HepG2 (cell line): ENCODE measurements around the gene NPB. TPM values are rescaled to one million over a fixed set of nuclear protein-coding genes. Genes with fewer than 3 reads are reported as not detected.

Source experiments
- ARNTL ChIP-seq: sonication (generic); formaldehyde crosslinking; IDR thresholded peaks from 2 replicates; pipeline ENCODE4 v1.4.0; 2020; ENCODE audit warnings: mild to moderate bottlenecking, missing genetic modification reagents
- CEBPZ ChIP-seq: IDR thresholded peaks from 2 replicates; pipeline ENCODE4 v1.6.1; 2012; ENCODE audit warnings: low read length, improper control_type of control experiment
- CENPT ChIP-seq: sonication (generic); formaldehyde crosslinking; IDR thresholded peaks from 2 replicates; pipeline ENCODE4 v1.8.0; 2022; ENCODE audit warnings: low read depth, mild to moderate bottlenecking, moderate library complexity, missing genetic modification reagents
- CREBL2 ChIP-seq: sonication (generic); formaldehyde crosslinking; IDR thresholded peaks from 2 replicates; pipeline ENCODE4 v1.8.1; 2023; ENCODE audit warnings: missing genetic modification reagents, mild to moderate bottlenecking, borderline replicate concordance
- HINFP ChIP-seq: sonication (generic); formaldehyde crosslinking; IDR thresholded peaks from 2 replicates; pipeline ENCODE4 v1.4.0; 2020; ENCODE audit warnings: low read depth, mild to moderate bottlenecking, missing genetic modification reagents
- HNF4G ChIP-seq, 2 experiments: sonication (generic) in 1 of 2; formaldehyde crosslinking in 1 of 2; IDR thresholded peaks; 2 replicates each; pipeline versions ENCODE4 v1.4.0 to v1.6.1; 2011 to 2020; ENCODE audit warnings: borderline replicate concordance in 2 of 2, low read depth in 2 of 2, mild to moderate bottlenecking in 2 of 2, low read length in 1 of 2, missing genetic modification reagents in 1 of 2, moderate library complexity in 1 of 2
- MEIS1 ChIP-seq: sonication (generic); formaldehyde crosslinking; IDR thresholded peaks from 2 replicates; pipeline ENCODE4 v1.9.0; 2021; ENCODE audit warnings: mild to moderate bottlenecking, missing genetic modification reagents, moderate library complexity, borderline replicate concordance
- MXI1 ChIP-seq: IDR thresholded peaks from 3 replicates; pipeline ENCODE4 v1.6.1; 2012; ENCODE audit warnings: low read depth, low read length, inconsistent platforms, borderline replicate concordance
- MYC ChIP-seq: sonication (generic); formaldehyde crosslinking; IDR thresholded peaks from 2 replicates; pipeline ENCODE4 v1.9.0; 2021; ENCODE audit warnings: missing genetic modification reagents, borderline replicate concordance
- NFE2L1 ChIP-seq: sonication (generic); formaldehyde crosslinking; IDR thresholded peaks from 2 replicates; pipeline ENCODE4 v1.4.0; 2020; ENCODE audit warnings: missing genetic modification reagents, mild to moderate bottlenecking, borderline replicate concordance
- NRL ChIP-seq: sonication (generic); formaldehyde crosslinking; IDR thresholded peaks from 2 replicates; pipeline ENCODE4 v1.5.0; 2020; ENCODE audit warnings: missing genetic modification reagents, mild to moderate bottlenecking, moderate library complexity, borderline replicate concordance
- SPEN ChIP-seq: sonication (generic); formaldehyde crosslinking; IDR thresholded peaks from 2 replicates; pipeline ENCODE4 v1.5.1; 2020; ENCODE audit warnings: low read depth, mild to moderate bottlenecking, missing genetic modification reagents
- ZNF274 ChIP-seq: sonication (generic); formaldehyde crosslinking; IDR thresholded peaks from 2 replicates; pipeline ENCODE4 v1.5.1; 2020; ENCODE audit warnings: mild to moderate bottlenecking, missing genetic modification reagents
- ZNF501 ChIP-seq: sonication (generic); formaldehyde crosslinking; IDR thresholded peaks from 2 replicates; pipeline ENCODE4 v1.5.1; 2020; ENCODE audit warnings: mild to moderate bottlenecking, moderate library complexity, missing genetic modification reagents
- ZNF609 ChIP-seq: sonication (generic); formaldehyde crosslinking; IDR thresholded peaks from 2 replicates; pipeline ENCODE4 v1.4.0; 2020; ENCODE audit warnings: mild to moderate bottlenecking, missing genetic modification reagents, borderline replicate concordance
- ZNF619 ChIP-seq: sonication (generic); formaldehyde crosslinking; IDR thresholded peaks from 2 replicates; pipeline ENCODE4 v1.4.0; 2020; ENCODE audit warnings: mild to moderate bottlenecking, missing genetic modification reagents
- polyA plus RNA-seq, 8 experiments: library from polyadenylated mRNA; depleted of rRNA in 3 of 8; stranded (reverse) in 7 of 8; unstranded in 1 of 8; fragments of >200 nt; fragmentation: Illumina TruSeq in 4 of 8; extraction: Trizol in 4 of 8; gene quantifications; 2 replicates each; pipeline versions ENCODE4 v1.2.1 to v1.2.3, GENCODE V29; 2011 to 2016; ENCODE audit warnings: low read depth in 4 of 8, missing spikeins in 1 of 8, mixed read lengths in 1 of 8; ENCODE audit not compliant: insufficient read depth in 1 of 8
- total RNA-seq, 5 experiments: library from RNA; depleted of rRNA; stranded (reverse); fragments of >200 nt; fragmentation: Illumina TruSeq; extraction: Trizol; gene quantifications; 2 replicates each; pipeline ENCODE4 v1.2.3, GENCODE V29; 2016; ENCODE audit warnings: low read depth in 1 of 5

Gene NPB
- total and polyA plus RNA-seq, 2 of the 13 experiments (the other 11 are each of a cell fraction or from before 2014, with no cell fraction given), result 0.11 to 0.93 TPM

GRCh38 chr17:81924557-81925532 lies 22.8 kb downstream of the NPB start (continued):
- TF ChIP-seq MXI1, result peak; percentile 76; the same call in 1 of the 3 replicates
- TF ChIP-seq ZNF619 (CRISPR knock-in tag), result peak; percentile 40; the same call in 1 of the 2 replicates
- TF ChIP-seq ZNF501 (CRISPR knock-in tag), result 0 out of 2 replicates have a peak, but pooled peaks have one; percentile 58
- 0 out of 2 replicates have a peak, but pooled peaks have one; percentile 18 for TF ChIP-seq NFE2L1
- no peak for TF ChIP-seq ZNF274 (CRISPR knock-in tag)
- peak; percentile 64; the same call in 1 of the 2 replicates for TF ChIP-seq MEIS1 (CRISPR knock-in tag)
- TF ChIP-seq SPEN (CRISPR knock-in tag), result peak; percentile 88
- TF ChIP-seq CEBPZ, result no peak
- 0 out of 2 replicates have a peak, but pooled peaks have one; percentile 31 for TF ChIP-seq HINFP (CRISPR knock-in tag)
- peak; percentile 45; the same call in 1 of the 2 replicates for TF ChIP-seq ARNTL (CRISPR knock-in tag)
- TF ChIP-seq NRL (CRISPR knock-in tag), result no peak
- TF ChIP-seq MYC (CRISPR knock-in tag), result peak; percentile 61; the same call in 1 of the 2 replicates
- TF ChIP-seq ZNF609 (CRISPR knock-in tag), result peak; percentile 70; the same call in 1 of the 2 replicates
- 0 out of 2 replicates have a peak, but pooled peaks have one; percentile 49 for TF ChIP-seq HNF4G (IDR thresholded peaks at IDR 0.05; ENCODE audit: borderline replicate concordance, low read depth, low read length)
- TF ChIP-seq HNF4G (CRISPR knock-in tag; IDR thresholded peaks at IDR 0.05; ENCODE audit: borderline replicate concordance, low read depth), result no peak
- no peak for TF ChIP-seq CREBL2 (CRISPR knock-in tag)
- TF ChIP-seq CENPT (CRISPR knock-in tag), result no peak
